H1 (cell line): ENCODE results near the gene APAF1. TPM values are rescaled to one million over a fixed set of nuclear protein-coding genes. Genes with fewer than 3 reads are reported as not detected.

Experiments
- CTCF ChIA-PET: fragments of 300-600 bp; sonication (Branson Sonifier 250); formaldehyde crosslinking; loops from one replicate; lab custom pipeline; 2021; ENCODE audit not compliant: partially characterized antibody; lab: Charles Lee
- POLR2A ChIA-PET: fragments of 300-600 bp; sonication (Branson Sonifier 250); formaldehyde crosslinking; loops from one replicate; lab custom pipeline; 2021; ENCODE audit warnings: inconsistent platforms; ENCODE audit not compliant: partially characterized antibody; lab: Charles Lee
- DNase-seq, 2 experiments: peaks; one replicate each; pipeline versions ENCODE4 v3.0.0 to v3.0.0-alpha.2; 2010 to 2022; ENCODE audit warnings: low spot score in 2 of 2, low read depth in 1 of 2, mixed read lengths in 1 of 2
- FAIRE-seq: peaks from 2 replicates; lab custom pipeline; 2011; peaks lifted over from hg19 to GRCh38; lab: Jason Lieb, UNC
- H2AFZ ChIP-seq: 2 replicates; pipeline ENCODE4 v1.8.1; 2012; ENCODE audit warnings: low read length, inconsistent platforms
- H2AK5ac ChIP-seq: 2 replicates; pipeline ENCODE4 v1.6.1; 2013; ENCODE audit warnings: low read depth, low read length
- H2BK120ac ChIP-seq: replicated peaks from 2 replicates; pipeline ENCODE3; 2013; ENCODE audit warnings: low read depth, low read length, inconsistent platforms
- H2BK12ac ChIP-seq: 2 replicates; pipeline ENCODE4 v1.6.1; 2013; ENCODE audit warnings: low read depth, low read length
- H2BK15ac ChIP-seq: 2 replicates; pipeline ENCODE4 v1.6.1; 2013; ENCODE audit warnings: low read length
- H2BK20ac ChIP-seq: 2 replicates; pipeline ENCODE4 v1.6.1; 2013; ENCODE audit warnings: low read length
- H2BK5ac ChIP-seq: 2 replicates; pipeline ENCODE4 v1.6.1; 2013; ENCODE audit warnings: low read depth, low read length
- H3K14ac ChIP-seq: 2 replicates; pipeline ENCODE4 v1.6.1; 2013; ENCODE audit warnings: inconsistent platforms; ENCODE audit not compliant: insufficient read length
- H3K18ac ChIP-seq: 2 replicates; pipeline ENCODE4 v1.6.1; 2013; ENCODE audit warnings: low read length; ENCODE audit errors: extremely low read depth
- H3K23ac ChIP-seq: 2 replicates; pipeline ENCODE4 v1.6.1; 2013; ENCODE audit warnings: inconsistent platforms; ENCODE audit not compliant: insufficient read length
- H3K23me2 ChIP-seq: 2 replicates; pipeline ENCODE4 v1.6.1; 2013; ENCODE audit warnings: low read depth, low read length
- H3K27ac ChIP-seq: 2 replicates; pipeline ENCODE4 v1.6.1; 2011; ENCODE audit warnings: low read depth, low read length, inconsistent platforms
- H3K27me3 ChIP-seq, 4 experiments: replicated peaks in 1 of 4; 1 replicate in 1 of 4; 2 replicates in 3 of 4; pipeline versions ENCODE4 v1.6.1 to v1.8.1; 2011 to 2013; ENCODE audit warnings: low read length in 3 of 4, mild to moderate bottlenecking in 3 of 4, inconsistent platforms in 2 of 4, mixed read lengths in 2 of 4, moderate library complexity in 1 of 4; ENCODE audit not compliant: control insufficient read depth in 3 of 4, insufficient read depth in 3 of 4; ENCODE audit errors: extremely low read depth in 1 of 4
- H3K36me3 ChIP-seq, 4 experiments: 2 replicates each; pipeline versions ENCODE4 v1.6.1 to v1.8.1; 2011 to 2013; ENCODE audit warnings: mild to moderate bottlenecking in 4 of 4, low read length in 3 of 4, moderate library complexity in 2 of 4, control low read depth in 1 of 4, inconsistent platforms in 1 of 4; ENCODE audit not compliant: insufficient read depth in 4 of 4, control insufficient read depth in 2 of 4
- H3K4ac ChIP-seq: replicated peaks from 2 replicates; pipeline ENCODE3; 2013; ENCODE audit warnings: low read length, low read depth, mixed read lengths, inconsistent platforms; ENCODE audit not compliant: insufficient read length
- H3K4me1 ChIP-seq, 4 experiments: replicated peaks in 1 of 4; 1 replicate in 1 of 4; 2 replicates in 3 of 4; pipeline versions ENCODE4 v1.6.1 to v1.8.1; 2011 to 2013; ENCODE audit warnings: low read length in 3 of 4, inconsistent platforms in 2 of 4, mixed read lengths in 1 of 4; ENCODE audit not compliant: insufficient read depth in 4 of 4, control insufficient read depth in 3 of 4
- H3K4me2 ChIP-seq, 2 experiments: 2 replicates each; pipeline versions ENCODE4 v1.6.1 to v1.8.1; 2011 to 2013; ENCODE audit warnings: low read depth in 2 of 2, low read length in 2 of 2, control low read depth in 1 of 2, inconsistent platforms in 1 of 2, mild to moderate bottlenecking in 1 of 2; ENCODE audit not compliant: insufficient read depth in 1 of 2
- H3K4me3 ChIP-seq, 4 experiments: fragments of 200-600, 300-600 bp in 1 of 4; sonication (generic), shearing (Covaris generic), sonication (Bioruptor Twin) in 1 of 4; 2 replicates each; pipeline versions ENCODE4 v1.5.1 to v1.8.1; 2011 to 2016; ENCODE audit warnings: low read length in 4 of 4, low read depth in 3 of 4, control low read depth in 2 of 4, inconsistent platforms in 2 of 4, mild to moderate bottlenecking in 2 of 4, mixed read lengths in 1 of 4, moderate library complexity in 1 of 4; ENCODE audit not compliant: insufficient read depth in 2 of 4; ENCODE audit errors: extremely low read depth in 1 of 4
- H3K56ac ChIP-seq: replicated peaks from 2 replicates; pipeline ENCODE3; 2013; ENCODE audit warnings: low read depth, mild to moderate bottlenecking, mixed read lengths, low read length, inconsistent platforms; ENCODE audit not compliant: insufficient read length
- H3K79me1 ChIP-seq: 2 replicates; pipeline ENCODE4 v1.6.1; 2013; ENCODE audit warnings: low read depth, low read length, control low read depth
- H3K79me2 ChIP-seq, 2 experiments: 2 replicates each; pipeline versions ENCODE4 v1.6.1 to v1.8.1; 2012 to 2013; ENCODE audit warnings: low read length in 2 of 2, mild to moderate bottlenecking in 2 of 2, inconsistent platforms in 1 of 2; ENCODE audit not compliant: insufficient read depth in 2 of 2, control insufficient read depth in 1 of 2
- H3K9ac ChIP-seq, 4 experiments: replicated peaks in 1 of 4; 1 replicate in 1 of 4; 2 replicates in 3 of 4; pipeline versions ENCODE4 v1.6.1 to v1.8.1; 2011 to 2013; ENCODE audit warnings: low read depth in 3 of 4, low read length in 3 of 4, control low read depth in 2 of 4, mild to moderate bottlenecking in 2 of 4, moderate library complexity in 2 of 4, inconsistent platforms in 1 of 4; ENCODE audit errors: extremely low read depth in 1 of 4
- H3K9me3 ChIP-seq, 2 experiments: 2 replicates each; pipeline versions ENCODE4 v1.6.1 to v1.8.1; 2012 to 2013; ENCODE audit warnings: mild to moderate bottlenecking in 2 of 2, moderate library complexity in 2 of 2, control low read depth in 1 of 2, inconsistent platforms in 1 of 2, low read depth in 1 of 2, low read length in 1 of 2, mixed read lengths in 1 of 2; ENCODE audit not compliant: insufficient read depth in 2 of 2
- H4K20me1 ChIP-seq, 2 experiments: replicated peaks in 1 of 2; 2 replicates each; pipeline versions ENCODE3 to v1.8.1; 2011 to 2013; ENCODE audit warnings: inconsistent platforms in 2 of 2, low read length in 2 of 2, mild to moderate bottlenecking in 1 of 2; ENCODE audit not compliant: insufficient read depth in 2 of 2, control insufficient read depth in 1 of 2
- H4K5ac ChIP-seq: 2 replicates; pipeline ENCODE4 v1.6.1; 2013; ENCODE audit warnings: low read length, low read depth, mixed read lengths, inconsistent platforms; ENCODE audit not compliant: insufficient read length
- H4K8ac ChIP-seq: 2 replicates; pipeline ENCODE4 v1.8.0; 2013; ENCODE audit warnings: mild to moderate bottlenecking, moderate library complexity, low read length, inconsistent platforms; ENCODE audit not compliant: insufficient read depth; ENCODE audit errors: extremely low read depth
- H4K91ac ChIP-seq: replicated peaks from 2 replicates; pipeline ENCODE3; 2013; ENCODE audit warnings: low read length, mixed read lengths, inconsistent platforms; ENCODE audit not compliant: insufficient read length
- ASH2L ChIP-seq: fragments of 200-600, 300-600 bp; sonication (generic); IDR thresholded peaks from one replicate; pipeline ENCODE4 v1.7.1; 2017; ENCODE audit warnings: low read length
- CBX5 ChIP-seq: fragments of 300-800, 300-1000 bp; sonication (generic); IDR thresholded peaks from 2 replicates; pipeline ENCODE4 v1.7.1; 2016; ENCODE audit warnings: antibody characterized with exemption, low read length, low read depth
- CHD2 ChIP-seq: IDR thresholded peaks from 2 replicates; pipeline ENCODE4 v1.6.1; 2012; ENCODE audit warnings: low read length, improper control_type of control experiment
- CTBP2 ChIP-seq: IDR thresholded peaks from 2 replicates; pipeline ENCODE4 v1.7.0; 2011; ENCODE audit warnings: borderline replicate concordance, mild to moderate bottlenecking, moderate library complexity, mixed read lengths, low read length; ENCODE audit not compliant: insufficient read depth, insufficient read length
- JUN ChIP-seq: IDR thresholded peaks from 2 replicates; pipeline ENCODE4 v1.6.1; 2011; ENCODE audit warnings: low read depth, mild to moderate bottlenecking, improper control_type of control experiment, low read length
- KDM1A ChIP-seq: fragments of 200-600, 300-600 bp; sonication (generic); IDR thresholded peaks from 2 replicates; pipeline ENCODE4 v1.7.1; 2016; ENCODE audit warnings: mild to moderate bottlenecking, low read length, borderline replicate concordance
- NANOG ChIP-seq: IDR thresholded peaks from 2 replicates; pipeline ENCODE4 v1.6.1; 2011; ENCODE audit warnings: low read length, low read depth, mild to moderate bottlenecking, inconsistent platforms; ENCODE audit not compliant: insufficient read depth, poor library complexity, severe bottlenecking
- POU5F1 ChIP-seq: IDR thresholded peaks from 2 replicates; pipeline ENCODE4 v1.6.1; 2011; ENCODE audit warnings: low read depth, mild to moderate bottlenecking, low read length, moderate library complexity
- SRF ChIP-seq: IDR thresholded peaks from 2 replicates; pipeline ENCODE4 v1.6.1; 2011; ENCODE audit warnings: mild to moderate bottlenecking, low read depth, low read length, moderate library complexity
- TAF1 ChIP-seq: IDR thresholded peaks from 2 replicates; pipeline ENCODE4 v1.6.1; 2011; ENCODE audit warnings: mild to moderate bottlenecking, low read depth, low read length
- TAF7 ChIP-seq: optimal IDR thresholded peaks from 2 replicates; pipeline ENCODE3; 2011; ENCODE audit warnings: low read depth, mild to moderate bottlenecking, inconsistent platforms, low read length, moderate library complexity, borderline replicate concordance
- TBP ChIP-seq: IDR thresholded peaks from 2 replicates; pipeline ENCODE4 v1.6.1; 2011; ENCODE audit warnings: low read depth, low read length, improper control_type of control experiment
- ZNF274 ChIP-seq: IDR thresholded peaks from 2 replicates; pipeline ENCODE4 v1.7.0; 2012; ENCODE audit warnings: low read length, borderline replicate concordance; ENCODE audit errors: extremely low read depth
- WGBS, 2 experiments: shearing (Covaris generic) in 1 of 2; methylation state at CpG; one replicate each; pipeline versions ENCODE4 v1.1.6 to v1.1.7; 2013 to 2015; ENCODE audit warnings: low lambda C conversion rate in 2 of 2, mixed read lengths in 2 of 2, inconsistent platforms in 1 of 2, low coverage in 1 of 2, missing lambda C conversion rate in 1 of 2; ENCODE audit not compliant: insufficient replicate concordance in 2 of 2, insufficient coverage in 1 of 2, insufficient read length in 1 of 2; ENCODE audit errors: extremely low coverage in 1 of 2, missing lambda C conversion rate in 1 of 2; 5-methylcytosine and 5-hydroxymethylcytosine counted together
- polyA plus RNA-seq, 7 experiments: library from polyadenylated mRNA; depleted of rRNA in 3 of 7; stranded (reverse) in 5 of 7; unstranded in 2 of 7; fragments of >200 nt in 5 of 7; fragments of 200-250 nt in 2 of 7; gene quantifications; 1 replicate in 5 of 7; 2 replicates in 1 of 7; 4 replicates in 1 of 7; pipeline versions ENCODE4 v1.2.1 to v1.2.3, GENCODE V29; 2011 to 2013; ENCODE audit warnings: missing spikeins in 2 of 7, mixed read lengths in 2 of 7
- total RNA-seq: library from RNA; stranded (reverse); fragmentation: NEBNext Ultra II Directional; extraction: Animal tissue kit (Norgen Biotek cat#: 25700); gene quantifications from 2 replicates; pipeline ENCODE4 v1.2.1, GENCODE V29; 2021

APAF1 gene
- total and polyA plus RNA-seq, 2 of the 8 experiments (the other 6 are each of a cell fraction or from before 2014, with no cell fraction given), result 4.7 to 22.6 TPM

- Histone ChIP-seq H2BK20ac (no peak overlapping the region), H3K79me1 (no peaks in the 10 kb centered on the region; the same call in 1 of the 2 replicates), H2BK15ac (no peak overlapping the region; the same call in 1 of the 2 replicates), H3K4me2 (peak overlapping the region; percentile 66 to 67), H3K36me3 (no peaks in the 10 kb centered on the region), H3K56ac (no peak overlapping the region), H3K14ac (no peak overlapping the region), H4K8ac (peak overlapping the region; percentile 87), H3K9me3 (no peaks in the 10 kb centered on the region), H3K4ac (no peak overlapping the region), H3K79me2 (no peaks in the 10 kb centered on the region), H3K18ac (no peak overlapping the region), H3K9ac (no peak overlapping the region), H4K91ac (no peak overlapping the region), H3K23me2 (no peaks in the 10 kb centered on the region), H3K4me3 (peak overlapping the region; percentile 38 to 59 (median 40)), H3K27me3 (peaks cover 0 to 12% (median 7%) of the 10 kb centered on the region in 4 experiments; a peak in 5 of 7 replicates), H4K5ac (no peak overlapping the region), H3K27ac (no peak overlapping the region), H2BK120ac (no peak overlapping the region), H4K20me1 (no peaks in the 10 kb centered on the region), H3K23ac (no peak overlapping the region), H2AK5ac (no peak overlapping the region), H2BK5ac (no peak overlapping the region), H2AFZ (peak overlapping the region; percentile 97), H3K4me1 (peaks cover 0 to 12% (median 3%) of the 10 kb centered on the region in 4 experiments; a peak in 5 of 7 replicates), H2BK12ac (no peak overlapping the region)
- 30% methylated on average over 52 of the region's 54 CpGs; no CpG with 5 or more reads in 1 of the 2 experiments for WGBS, 2 experiments
- ChIA-PET POLR2A (no interaction called here), CTCF (interaction anchor here (1.6 kb wide), 1 partner anchor 10 kb away, joined by 5 read pairs; no protein-coding TSS in a partner anchor)
- FAIRE-seq, result no peak
- DNase-seq, result no peak
- TF ChIP-seq ASH2L (no peak), ZNF274 (no peak), TBP (no peak), SRF (no peak), POU5F1 (no peak), KDM1A (no peak), TAF7 (no peak), CTBP2 (no peak), NANOG (no peak), JUN (no peak), TAF1 (no peak), CBX5 (no peak), CHD2 (no peak)
These were observed 100.7 kb downstream of the APAF1 start for GRCh38 chr12:98745578-98746391.
